GM18907 (cell line): ENCODE data around the gene ST6GALNAC3.
A peak's percentile ranks its signal among the peaks of the same experiment; 100 is the strongest.

Experiments
- ATAC-seq: cut with Tn5 transposase; IDR thresholded peaks from one replicate; pipeline ENCODE4 v1.9.1; 2021; ENCODE audit warnings: mild to moderate bottlenecking, moderate library complexity; ENCODE audit not compliant: unreplicated experiment

ST6GALNAC3 gene

DNA sequence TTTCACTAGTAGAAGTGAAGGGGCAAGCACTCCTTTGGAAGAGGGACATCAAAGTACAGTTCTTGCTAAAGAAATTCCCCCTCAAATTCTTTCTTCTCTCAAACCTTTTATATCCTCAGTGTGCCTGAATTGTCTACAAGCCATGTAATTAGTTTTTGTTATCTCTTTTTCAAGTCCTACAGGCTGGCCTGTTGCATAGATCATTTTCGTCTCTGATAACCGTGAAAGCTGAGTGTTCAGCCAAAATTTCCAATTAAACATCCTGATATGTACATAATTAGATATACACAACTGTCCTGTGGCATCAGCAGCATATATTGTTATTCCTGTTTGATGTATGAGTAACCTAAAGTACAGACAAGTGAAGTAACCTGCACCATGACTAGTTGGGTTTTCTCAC, 417.2 kb downstream of the ST6GALNAC3 start:
- no peak for ATAC-seq

DNA sequence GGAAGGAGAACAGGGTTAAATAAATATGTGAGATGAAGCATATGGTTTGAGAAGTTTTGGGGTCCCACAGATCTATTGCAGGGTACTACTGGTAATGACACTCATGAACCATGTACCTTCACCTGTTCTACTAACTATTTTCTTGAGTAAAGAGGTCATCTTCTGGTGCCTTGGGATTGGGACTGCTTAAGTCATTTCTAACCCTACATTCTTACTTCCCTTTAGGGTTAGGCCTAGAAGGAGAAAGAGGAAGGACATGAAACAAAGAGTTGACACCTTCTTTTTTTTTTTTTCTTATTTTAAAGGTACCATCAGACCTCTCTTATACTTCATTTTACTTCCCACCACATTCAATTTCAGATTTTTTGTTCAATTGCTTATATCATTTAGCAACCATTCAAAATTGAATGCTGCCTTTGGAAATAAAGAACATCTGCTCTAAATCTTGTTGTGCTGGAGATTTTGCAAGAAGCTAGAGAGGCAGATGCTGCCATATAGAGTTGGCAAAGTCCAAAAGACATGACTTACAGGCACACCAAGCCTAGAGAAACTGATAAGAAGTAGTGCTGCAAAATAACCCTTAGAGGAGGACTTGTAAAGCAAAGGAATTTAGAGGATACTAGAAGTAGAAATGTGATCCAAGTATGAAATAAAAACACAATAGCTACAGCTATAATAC, 418.3 kb downstream of the ST6GALNAC3 start:
- ATAC-seq: no peak

DNA sequence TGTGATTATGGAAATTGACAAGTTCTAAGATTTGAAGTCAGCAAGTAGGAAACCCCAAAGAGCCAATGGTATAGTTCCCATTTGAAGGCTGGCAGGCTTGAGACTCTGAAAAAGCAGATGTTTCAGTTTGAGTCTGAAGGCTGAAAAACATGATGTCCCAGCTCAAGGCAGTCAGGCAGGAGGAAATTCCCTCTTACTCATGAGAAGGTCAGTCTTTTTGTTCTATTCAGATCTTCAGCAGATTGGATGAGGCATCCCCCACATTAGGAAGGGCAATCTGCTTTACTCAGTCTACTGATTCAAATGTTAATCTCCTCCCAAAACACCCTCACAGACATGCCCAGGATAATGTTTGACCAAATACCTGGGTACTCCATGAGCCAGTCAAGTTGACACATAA, 420.3 kb downstream of the ST6GALNAC3 start:
- ATAC-seq: peak; percentile 96

DNA sequence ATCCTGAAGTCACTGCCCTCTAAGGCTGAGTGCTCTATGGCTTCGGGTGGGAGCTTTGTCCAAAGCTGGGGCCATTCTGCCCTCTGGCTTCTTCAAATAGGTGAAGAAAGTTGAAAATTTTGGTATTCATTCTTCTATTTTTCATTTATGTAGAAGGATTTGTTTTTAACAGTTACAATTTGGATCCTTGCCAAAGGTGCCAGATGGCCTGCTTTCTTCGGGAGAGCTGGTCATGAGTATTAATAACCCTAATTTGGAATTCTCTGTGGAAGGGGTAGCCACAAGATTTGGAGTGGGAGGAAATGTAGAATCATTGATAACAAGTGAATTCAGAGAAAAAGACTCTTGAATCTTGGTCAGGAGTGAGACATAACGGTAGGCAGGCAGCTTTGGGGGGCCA, 422.3 kb downstream of the ST6GALNAC3 start:
- ATAC-seq: no peak

DNA sequence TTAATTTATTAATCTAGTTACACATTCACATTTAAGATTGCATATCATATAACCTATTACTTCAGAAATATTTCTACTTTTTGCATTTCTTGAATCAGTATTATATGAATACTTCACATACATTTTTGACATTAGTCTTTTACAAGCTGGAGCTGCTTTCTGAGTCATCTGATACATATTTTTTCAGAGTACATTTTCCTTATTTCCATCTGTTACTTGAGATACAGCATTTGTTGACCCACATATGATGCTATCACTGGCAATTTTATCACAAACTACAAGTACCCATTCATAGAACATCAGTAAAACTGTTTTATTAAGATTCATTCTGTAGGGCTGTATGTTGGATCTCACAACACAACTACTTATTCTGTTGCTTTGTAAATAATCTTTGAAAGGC, 425.6 kb downstream of the ST6GALNAC3 start:
- no peak for ATAC-seq

DNA sequence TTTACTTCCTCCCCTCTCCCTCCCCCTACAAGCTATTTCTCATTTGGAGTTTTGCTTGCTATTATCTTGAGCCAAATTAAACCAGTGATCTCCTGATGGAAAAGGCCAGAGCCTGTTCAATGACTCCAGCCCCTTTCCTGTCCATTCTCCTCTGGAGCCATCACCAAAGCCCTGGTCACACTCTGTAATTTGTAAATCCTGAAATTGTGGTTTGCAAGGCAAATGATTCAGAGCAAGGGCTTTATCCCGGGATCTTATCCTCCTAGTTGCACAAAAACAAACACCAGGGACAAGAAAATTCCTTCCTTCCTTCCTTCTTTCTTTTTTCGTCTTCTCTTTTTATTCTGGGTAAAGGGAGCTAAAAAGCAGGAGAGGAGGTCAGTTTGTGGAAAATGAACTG, 426.6 kb downstream of the ST6GALNAC3 start:
- ATAC-seq: no peak

DNA sequence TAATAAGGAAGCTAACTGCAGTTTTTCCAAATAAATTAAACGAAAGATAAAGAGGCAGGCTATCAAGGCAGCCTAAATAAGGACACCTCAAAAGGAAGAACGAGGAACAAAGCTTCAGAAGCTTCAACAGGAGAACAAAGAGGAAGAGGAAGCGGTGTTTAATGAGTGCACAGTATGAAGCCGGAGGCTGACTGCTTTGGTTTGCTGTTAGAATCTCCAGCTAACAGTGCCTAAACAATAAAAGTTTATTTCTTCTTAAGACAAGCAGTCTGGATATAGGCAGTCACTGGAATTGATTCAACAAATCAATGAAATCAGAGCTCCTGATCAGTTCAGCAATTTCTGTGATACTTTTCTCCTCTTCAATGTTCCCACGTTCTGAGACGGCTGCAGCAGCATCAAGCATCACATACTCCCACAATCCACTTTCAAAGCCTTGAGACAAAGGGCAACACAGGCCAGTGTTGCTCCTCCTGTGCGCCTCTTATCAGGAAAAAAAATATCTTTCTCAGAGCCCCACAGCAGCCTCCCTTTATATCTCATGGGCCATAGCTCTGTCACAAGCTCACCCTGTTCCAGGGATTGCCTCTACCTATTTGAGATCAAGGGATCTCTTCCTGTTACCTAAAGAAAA, 427.2 kb downstream of the ST6GALNAC3 start:
- no peak for ATAC-seq

DNA sequence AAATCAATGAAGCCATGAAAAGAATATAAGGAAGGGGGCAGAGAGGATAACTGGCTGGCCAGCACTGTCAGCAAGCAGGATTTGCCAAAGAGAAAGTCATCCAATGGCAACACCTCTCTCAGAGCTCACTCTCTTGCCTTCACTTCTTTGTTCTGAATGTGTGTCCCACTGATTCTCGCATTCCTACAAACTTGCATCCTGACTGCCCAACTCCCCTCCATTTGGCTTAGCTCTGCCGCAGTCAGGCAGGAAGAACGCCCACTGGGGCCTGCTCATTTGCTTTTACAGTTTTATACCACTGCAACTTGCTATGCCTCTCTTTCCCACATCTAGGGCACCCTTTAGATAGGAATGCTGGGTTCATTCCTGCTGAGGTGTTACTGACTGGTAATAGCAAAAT, 428.6 kb downstream of the ST6GALNAC3 start:
- no peak for ATAC-seq

DNA sequence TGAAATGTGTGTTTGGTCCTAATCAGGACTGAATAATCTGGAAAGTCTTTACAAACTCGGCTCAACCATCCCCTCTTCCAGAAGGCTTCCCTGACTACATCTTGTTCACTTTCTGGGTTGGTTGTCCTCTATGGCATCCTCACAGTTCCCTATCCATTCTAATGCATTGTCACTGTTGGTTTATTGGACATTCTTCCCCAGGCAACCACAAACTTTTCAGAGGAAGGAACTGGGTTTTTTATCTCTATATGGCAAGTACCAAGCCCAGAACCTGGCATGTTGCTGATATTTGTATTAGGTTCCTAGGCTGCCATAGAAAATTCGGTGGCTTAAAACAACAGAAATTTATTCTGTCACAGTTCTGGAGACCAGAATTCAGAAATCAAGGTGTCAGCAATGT, 429.2 kb downstream of the ST6GALNAC3 start:
- no peak for ATAC-seq

DNA sequence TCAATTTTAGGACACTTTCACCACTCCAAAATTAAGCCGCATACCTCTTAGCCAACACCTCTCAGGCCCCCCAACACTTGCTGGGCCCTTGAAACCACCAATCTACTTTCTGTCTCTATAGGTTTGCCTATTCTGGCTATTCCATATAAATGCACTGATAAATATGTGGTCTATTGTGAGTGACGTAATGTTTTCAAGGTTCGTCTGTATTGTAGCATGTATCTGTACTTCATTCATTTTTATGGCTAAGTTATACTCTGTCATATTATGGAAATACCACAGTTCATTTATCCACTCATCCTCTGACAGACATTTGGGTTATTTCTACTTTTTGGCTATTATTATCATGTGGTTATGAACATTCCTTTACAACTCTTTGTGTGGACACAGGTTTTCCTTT, 432.8 kb downstream of the ST6GALNAC3 start:
- no peak for ATAC-seq

DNA sequence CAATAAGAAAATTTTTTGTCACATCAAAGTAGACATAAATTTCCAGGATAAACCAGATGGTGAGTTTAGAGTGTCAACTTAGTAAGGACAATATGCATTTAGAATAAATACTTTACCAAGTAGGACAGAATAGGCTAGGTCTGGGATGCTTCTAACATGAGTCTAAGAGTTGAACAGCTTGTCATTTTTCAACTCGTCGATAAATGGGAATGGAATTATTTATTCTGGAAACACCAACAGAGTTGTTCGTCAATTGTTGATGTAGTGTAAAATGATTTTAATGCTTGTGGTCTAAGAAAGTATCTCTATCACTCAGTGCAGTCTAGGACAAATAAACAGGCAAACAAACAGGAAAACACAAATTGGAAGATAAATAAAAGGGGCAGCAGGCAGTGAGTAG, 434.3 kb downstream of the ST6GALNAC3 start:
- no peak for ATAC-seq

DNA sequence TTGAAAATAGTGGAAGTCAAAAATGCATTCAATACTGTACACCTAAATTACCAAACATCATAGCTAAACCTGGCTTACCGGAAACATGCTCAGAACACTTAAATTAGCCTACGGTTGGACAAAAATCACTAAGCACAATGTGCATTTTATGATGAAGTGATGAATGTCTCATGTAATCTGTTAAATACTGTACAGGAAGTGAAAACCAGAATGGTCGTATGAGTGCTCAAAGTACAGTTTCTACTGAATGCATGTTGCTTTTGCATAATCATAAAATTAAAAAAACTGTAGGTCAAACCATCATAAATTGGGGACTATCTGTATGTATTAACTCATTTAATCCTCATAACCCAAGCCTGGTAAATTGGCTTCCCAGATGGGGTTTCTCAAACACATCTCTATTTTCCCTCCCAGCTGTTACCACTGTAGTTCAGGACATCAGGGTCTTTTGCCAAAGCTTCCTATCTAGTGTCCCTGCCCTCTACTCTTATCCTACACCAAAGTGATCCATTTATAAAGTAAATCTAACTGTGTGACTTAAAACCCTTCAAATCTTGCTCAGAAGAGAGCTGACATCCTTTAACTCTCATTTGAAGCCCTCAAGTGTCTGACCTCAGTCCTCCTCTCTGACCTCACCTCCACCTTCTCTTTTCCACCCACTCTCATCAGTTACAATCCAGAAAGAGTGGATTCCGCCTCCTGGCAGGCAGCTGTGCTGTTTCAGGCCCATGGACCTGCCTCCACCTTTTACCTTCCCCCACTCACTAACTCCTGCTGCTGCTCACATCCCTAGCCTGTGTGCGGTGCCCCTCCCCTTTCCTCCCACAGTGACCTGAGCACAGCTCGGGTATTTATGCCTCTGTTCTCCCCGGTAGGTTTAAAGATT, 436.4 kb downstream of the ST6GALNAC3 start:
- ATAC-seq: no peak

DNA sequence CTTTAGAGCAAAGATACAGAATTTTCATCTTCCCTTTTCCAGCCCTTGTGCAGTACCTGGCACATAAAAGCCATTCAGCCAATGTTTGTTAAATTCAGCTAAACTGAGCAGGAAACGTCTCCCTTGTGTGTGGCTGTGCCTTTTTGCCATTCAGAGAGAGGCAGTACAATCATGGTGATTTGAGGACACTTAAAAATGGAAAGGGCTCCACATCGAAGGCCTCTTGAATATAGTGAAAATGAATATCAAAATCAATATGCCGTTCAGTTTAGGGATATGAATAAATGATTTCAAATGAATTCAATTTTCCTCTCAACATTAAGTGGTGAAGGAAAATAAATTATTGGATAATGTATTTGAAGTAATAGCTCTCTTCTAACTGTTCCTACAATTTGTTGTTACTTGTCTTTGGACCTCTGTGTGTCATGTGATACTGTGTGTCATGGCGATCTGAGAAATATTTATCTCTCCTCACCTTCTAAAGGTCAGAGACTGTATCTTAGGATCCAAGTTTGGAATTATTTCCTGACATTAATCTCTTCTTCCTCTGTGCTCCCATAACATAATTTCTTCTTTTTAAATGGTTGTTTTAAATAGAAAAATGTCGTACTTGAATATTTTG, 437.1 kb downstream of the ST6GALNAC3 start:
- ATAC-seq: no peak

DNA sequence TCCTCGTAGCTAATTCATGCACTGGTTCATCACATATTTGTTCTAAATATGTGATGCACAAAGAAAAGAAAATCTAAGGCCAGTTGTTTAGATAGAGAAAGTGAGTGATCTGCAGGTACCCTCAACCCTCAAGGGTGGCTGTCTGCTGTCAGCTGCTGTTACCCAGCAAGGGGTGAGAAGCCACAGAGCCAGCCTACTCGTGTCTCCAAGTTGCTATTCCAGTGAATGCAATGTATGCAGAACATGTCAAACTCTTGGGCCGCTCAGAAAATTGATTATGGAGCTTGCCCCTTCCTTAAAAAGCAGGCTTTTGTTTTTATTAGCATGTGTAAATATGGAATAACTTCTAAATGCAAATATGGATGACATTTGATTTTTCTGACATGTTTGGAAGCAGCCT, 456.4 kb downstream of the ST6GALNAC3 start:
- ATAC-seq: no peak

DNA sequence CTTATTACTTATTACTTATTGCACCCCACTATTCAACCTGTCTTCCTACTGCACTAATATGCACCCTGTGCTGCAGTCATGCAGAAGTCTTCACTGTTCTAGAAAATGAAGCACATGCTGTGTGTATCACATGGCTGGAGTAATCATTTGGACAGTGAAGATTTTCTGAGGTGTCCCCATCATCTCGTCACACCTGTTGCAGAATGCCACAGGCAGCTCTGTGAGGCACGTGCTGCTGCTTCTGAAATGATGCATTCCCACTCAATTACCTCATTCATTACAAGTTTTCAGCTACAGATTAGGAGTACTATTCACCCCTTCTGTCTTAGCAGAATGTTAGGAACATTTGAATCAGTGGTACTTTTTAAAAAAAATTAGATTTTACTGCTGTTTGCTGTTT, 467.1 kb downstream of the ST6GALNAC3 start:
- ATAC-seq: no peak

DNA sequence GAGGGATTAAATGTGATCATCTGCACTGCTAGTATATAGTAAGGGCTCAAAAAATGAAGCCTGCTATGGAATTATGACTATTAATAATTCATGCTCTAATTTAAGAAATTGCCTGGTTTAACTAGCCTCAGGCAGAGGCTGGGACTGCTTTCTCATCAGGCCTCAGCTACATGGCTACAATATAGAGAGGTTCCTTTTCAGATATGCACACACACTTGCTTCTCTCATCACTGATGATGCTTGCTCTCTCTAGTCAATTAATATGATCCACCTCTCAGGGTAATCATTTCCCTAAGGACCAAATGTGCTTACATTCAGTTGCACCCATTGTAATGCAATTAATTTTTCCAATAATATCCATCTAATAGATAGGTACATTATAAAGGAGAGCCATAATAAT, 467.8 kb downstream of the ST6GALNAC3 start:
- ATAC-seq: no peak

DNA sequence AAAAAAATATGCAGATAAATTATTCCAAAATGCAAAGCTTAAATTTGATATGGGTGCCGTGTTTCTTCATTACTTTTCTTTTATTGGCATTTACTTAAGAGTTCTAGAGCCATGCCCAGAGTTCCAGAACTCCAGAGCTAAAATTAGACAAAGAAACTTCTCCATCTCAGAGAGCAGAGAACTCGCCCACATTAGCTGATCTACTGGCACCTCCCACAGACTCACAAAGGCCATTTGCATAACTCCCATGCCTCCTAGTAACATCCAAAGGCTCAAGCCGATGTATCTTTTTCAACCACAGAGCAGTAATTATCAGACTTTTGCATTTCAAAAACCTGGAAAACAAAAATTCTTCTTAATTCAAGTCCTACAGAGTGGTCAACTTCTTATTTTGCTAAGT, 468.9 kb downstream of the ST6GALNAC3 start:
- no peak for ATAC-seq

DNA sequence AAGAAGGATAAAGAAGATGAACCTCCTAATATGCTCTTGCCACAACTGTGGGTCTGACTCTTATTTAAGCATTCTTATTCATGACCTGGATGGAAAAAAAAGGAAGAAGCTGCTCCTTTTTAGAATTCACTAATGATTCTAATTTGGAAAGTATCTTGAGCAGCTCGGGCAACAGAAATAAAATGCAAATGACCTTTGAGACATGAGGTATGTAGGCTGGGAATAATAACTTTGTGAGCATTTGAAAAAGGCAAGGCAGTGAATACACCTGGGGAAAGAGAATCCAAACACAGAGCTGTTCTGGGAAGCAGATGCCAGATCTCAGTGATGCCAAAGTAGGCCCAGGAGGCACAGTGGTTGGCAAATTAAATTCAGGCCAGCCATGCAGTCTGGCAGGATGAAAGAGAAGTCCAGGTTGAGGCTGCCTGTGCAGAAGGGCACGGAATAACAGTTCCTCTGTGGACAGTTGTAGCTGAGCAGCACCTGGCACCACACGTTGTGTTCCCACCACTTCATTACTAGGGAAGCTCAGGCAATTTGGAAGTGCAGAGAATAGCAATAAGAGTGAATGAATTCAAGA, 471.9 kb downstream of the ST6GALNAC3 start:
- ATAC-seq: no peak

DNA sequence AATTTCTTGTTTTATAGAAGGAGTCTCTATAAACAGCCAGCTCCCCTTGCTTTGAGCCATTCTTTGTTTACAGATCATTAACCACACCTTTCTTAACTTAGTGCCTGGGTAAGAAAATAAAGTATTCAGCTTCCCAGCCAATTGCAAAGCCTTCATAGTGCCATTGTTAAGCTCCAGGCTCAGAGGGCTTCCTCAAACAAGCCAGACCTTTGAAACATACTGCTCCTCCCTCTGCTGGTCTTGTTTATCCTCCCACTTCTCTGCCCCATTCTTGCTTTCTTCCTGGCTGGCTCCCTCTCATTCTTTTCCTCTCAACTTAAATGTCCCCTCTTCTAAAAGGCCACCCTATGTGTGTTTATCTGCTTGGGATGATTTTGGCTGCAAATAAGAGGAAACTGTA, 473.4 kb downstream of the ST6GALNAC3 start:
- no peak for ATAC-seq

DNA sequence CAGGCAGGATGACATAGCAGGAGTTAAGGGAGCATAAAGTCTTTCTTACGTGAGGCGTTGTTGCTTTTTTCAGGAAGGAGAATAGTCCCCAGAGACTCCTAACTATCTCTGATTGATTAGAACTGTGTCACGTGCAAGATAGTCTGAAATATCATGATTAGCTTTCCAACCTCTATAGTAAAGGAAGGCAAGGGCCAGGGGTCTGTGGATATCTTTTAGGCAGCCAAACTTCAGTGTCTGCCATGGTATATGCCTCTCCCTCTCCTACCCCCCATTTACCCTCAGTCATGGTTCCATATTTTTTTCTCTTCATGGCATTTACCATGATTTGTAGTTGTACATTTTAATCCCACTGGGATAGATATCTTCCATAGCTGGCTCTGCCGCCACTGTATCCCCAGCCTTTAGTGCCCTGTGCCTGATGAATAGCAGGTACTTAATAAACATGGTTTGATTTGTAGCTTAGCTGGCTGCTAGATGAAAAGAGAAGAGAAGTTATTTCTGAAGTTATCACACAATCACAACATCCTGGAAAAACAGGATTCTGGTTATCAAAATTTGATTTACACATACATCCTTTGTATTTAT, 474.1 kb downstream of the ST6GALNAC3 start:
- ATAC-seq: no peak

DNA sequence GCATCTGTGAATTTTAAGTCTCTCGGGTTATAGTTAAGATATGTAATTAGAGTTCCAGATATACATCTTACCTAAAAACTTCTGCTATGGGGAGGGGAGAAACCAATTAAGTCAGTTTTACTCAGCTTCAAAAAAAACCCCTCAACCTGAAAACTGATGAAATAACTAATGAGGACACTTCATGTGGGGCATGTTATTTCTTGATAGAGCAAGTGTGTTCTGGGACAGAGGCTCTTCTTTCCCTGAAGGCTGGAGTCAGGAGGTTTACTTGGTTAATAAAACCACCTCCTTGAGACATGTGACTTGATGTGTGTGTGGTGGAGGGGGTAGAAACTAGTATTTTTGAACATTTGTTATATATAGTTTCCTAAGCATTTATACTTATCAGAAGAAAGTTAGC, 479.7 kb downstream of the ST6GALNAC3 start:
- no peak for ATAC-seq
